ENCODE results near the gene LGSN.

GRCh38 chr6:63346217-63346835, 26.5 kb upstream of the LGSN start:
- TF ChIP-seq, protein P1, sequence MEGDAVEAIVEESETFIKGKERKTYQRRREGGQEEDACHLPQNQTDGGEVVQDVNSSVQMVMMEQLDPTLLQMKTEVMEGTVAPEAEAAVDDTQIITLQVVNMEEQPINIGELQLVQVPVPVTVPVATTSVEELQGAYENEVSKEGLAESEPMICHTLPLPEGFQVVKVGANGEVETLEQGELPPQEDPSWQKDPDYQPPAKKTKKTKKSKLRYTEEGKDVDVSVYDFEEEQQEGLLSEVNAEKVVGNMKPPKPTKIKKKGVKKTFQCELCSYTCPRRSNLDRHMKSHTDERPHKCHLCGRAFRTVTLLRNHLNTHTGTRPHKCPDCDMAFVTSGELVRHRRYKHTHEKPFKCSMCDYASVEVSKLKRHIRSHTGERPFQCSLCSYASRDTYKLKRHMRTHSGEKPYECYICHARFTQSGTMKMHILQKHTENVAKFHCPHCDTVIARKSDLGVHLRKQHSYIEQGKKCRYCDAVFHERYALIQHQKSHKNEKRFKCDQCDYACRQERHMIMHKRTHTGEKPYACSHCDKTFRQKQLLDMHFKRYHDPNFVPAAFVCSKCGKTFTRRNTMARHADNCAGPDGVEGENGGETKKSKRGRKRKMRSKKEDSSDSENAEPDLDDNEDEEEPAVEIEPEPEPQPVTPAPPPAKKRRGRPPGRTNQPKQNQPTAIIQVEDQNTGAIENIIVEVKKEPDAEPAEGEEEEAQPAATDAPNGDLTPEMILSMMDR (IDR thresholded peaks at IDR 0.05; ENCODE audit: poor library complexity): no peak
- no peak for TF ChIP-seq EZH2 (IDR thresholded peaks at IDR 0.05; ENCODE audit: borderline replicate concordance)
